Chondrocyte (in vitro differentiated cells): ENCODE results near the gene LYSMD3. TPM values are rescaled to one million over a fixed set of nuclear protein-coding genes. Genes with fewer than 3 reads are reported as not detected.

Experiments used
- DNase-seq: peaks from one replicate; pipeline ENCODE4 v3.0.0; 2021; ENCODE audit warnings: mixed read lengths, low spot score
- H3K27ac Mint-ChIP-seq: one replicate; pipeline ENCODE4 v1.8.0; 2021; ENCODE audit warnings: mild to moderate bottlenecking, moderate library complexity, mixed read lengths; ENCODE audit not compliant: unreplicated experiment
- H3K27me3 Mint-ChIP-seq: 2 replicates; pipeline ENCODE4 v1.8.0; 2021; ENCODE audit warnings: low read depth, mixed read lengths
- H3K36me3 Mint-ChIP-seq: 2 replicates; pipeline ENCODE4 v1.8.0; 2021; ENCODE audit warnings: low read depth, mixed read lengths
- H3K4me1 Mint-ChIP-seq: 2 replicates; pipeline ENCODE4 v1.8.0; 2021; ENCODE audit warnings: low read depth, mild to moderate bottlenecking, mixed read lengths
- H3K4me3 Mint-ChIP-seq: one replicate; pipeline ENCODE4 v1.8.0; 2021; ENCODE audit warnings: mild to moderate bottlenecking, moderate library complexity, mixed read lengths; ENCODE audit not compliant: unreplicated experiment
- H3K9me3 Mint-ChIP-seq: 2 replicates; pipeline ENCODE4 v1.8.0; 2021; ENCODE audit warnings: low read depth, mixed read lengths
- CTCF ChIP-seq: fragments of 200-600 bp; sonication (generic); IDR thresholded peaks from 2 replicates; pipeline ENCODE4 v1.5.0; 2021; ENCODE audit warnings: antibody characterized with exemption, mild to moderate bottlenecking, moderate library complexity
- total RNA-seq: library from RNA; stranded (reverse); gene quantifications from 3 replicates; pipeline ENCODE4 v1.2.1, GENCODE V29; 2021

Gene LYSMD3
- total RNA-seq, 1 donor from 2014 or later, result 23.6 TPM

- no peak overlapping the region for H3K4me3 Mint-ChIP-seq
- no peak for DNase-seq
- no peaks in the 10 kb centered on the region for H3K36me3 Mint-ChIP-seq
- H3K27ac Mint-ChIP-seq, result no peak overlapping the region
- H3K4me1 Mint-ChIP-seq, result no peaks in the 10 kb centered on the region
- no peak for TF ChIP-seq CTCF
- no peaks in the 10 kb centered on the region for H3K9me3 Mint-ChIP-seq
- no peaks in the 10 kb centered on the region for H3K27me3 Mint-ChIP-seq
Measured at GRCh38 chr5:90506221-90506620, 23.2 kb downstream of the LYSMD3 start.

- no peaks in the 10 kb centered on the region for H3K36me3 Mint-ChIP-seq
- H3K4me3 Mint-ChIP-seq, result no peak overlapping the region
- H3K27me3 Mint-ChIP-seq, result no peaks in the 10 kb centered on the region
- no peaks in the 10 kb centered on the region for H3K4me1 Mint-ChIP-seq
- no peak for TF ChIP-seq CTCF
- DNase-seq, result no peak
- no peaks in the 10 kb centered on the region for H3K9me3 Mint-ChIP-seq
- no peak overlapping the region for H3K27ac Mint-ChIP-seq
Measured at GRCh38 chr5:90504743-90505142, 24.6 kb downstream of the LYSMD3 start.

GRCh38 chr5:90503596-90503995, 25.8 kb downstream of the LYSMD3 start:
- DNase-seq, result no peak
- Mint-ChIP-seq H3K4me3 (no peak overlapping the region), H3K9me3 (no peaks in the 10 kb centered on the region), H3K4me1 (no peaks in the 10 kb centered on the region), H3K27ac (no peak overlapping the region), H3K27me3 (no peaks in the 10 kb centered on the region), H3K36me3 (no peaks in the 10 kb centered on the region)
- no peak for TF ChIP-seq CTCF

DNA sequence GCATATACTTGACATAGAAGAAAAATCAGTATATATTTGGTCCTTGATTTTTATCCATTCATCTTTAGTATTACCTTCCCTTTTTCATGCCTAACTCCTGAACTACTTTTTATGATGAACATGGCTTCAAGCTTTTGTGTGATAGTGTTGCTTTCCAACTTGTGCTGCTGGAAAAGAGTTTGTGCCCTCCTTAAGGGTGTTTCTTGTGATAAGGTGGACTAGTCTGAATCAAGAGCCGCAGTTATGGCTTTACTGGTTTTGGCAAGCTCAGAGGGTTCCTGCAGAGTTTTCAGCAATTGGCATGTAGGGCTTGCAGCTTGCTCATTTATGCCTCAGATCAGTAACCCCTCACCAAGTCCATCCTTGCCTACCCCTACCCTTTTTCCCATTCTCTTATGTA, 34.2 kb downstream of the LYSMD3 start:
- no peak overlapping the region for H3K4me3 Mint-ChIP-seq
- no peaks in the 10 kb centered on the region for H3K36me3 Mint-ChIP-seq
- H3K27me3 Mint-ChIP-seq, result no peaks in the 10 kb centered on the region
- H3K4me1 Mint-ChIP-seq, result no peaks in the 10 kb centered on the region
- TF ChIP-seq CTCF, result no peak
- H3K9me3 Mint-ChIP-seq, result peaks cover 12% of the 10 kb centered on the region
- no peak for DNase-seq
- no peak overlapping the region for H3K27ac Mint-ChIP-seq

GRCh38 chr5:90494043-90494442, 35.3 kb downstream of the LYSMD3 start:
- no peak for TF ChIP-seq CTCF
- peaks cover 12% of the 10 kb centered on the region for H3K9me3 Mint-ChIP-seq
- H3K4me3 Mint-ChIP-seq, result no peak overlapping the region
- H3K36me3 Mint-ChIP-seq, result no peaks in the 10 kb centered on the region
- H3K4me1 Mint-ChIP-seq, result no peaks in the 10 kb centered on the region
- H3K27ac Mint-ChIP-seq, result no peak overlapping the region
- no peak for DNase-seq
- no peaks in the 10 kb centered on the region for H3K27me3 Mint-ChIP-seq
